ENCODE results near the gene SPARC. TPM values are rescaled to one million over a fixed set of nuclear protein-coding genes. Genes with fewer than 3 reads are reported as not detected.
A peak's percentile ranks its signal among the peaks of the same experiment; 100 is the strongest.

SPARC gene
- total RNA-seq, 2 donors from 2014 or later, result 1,654 to 1,851 TPM

DNA sequence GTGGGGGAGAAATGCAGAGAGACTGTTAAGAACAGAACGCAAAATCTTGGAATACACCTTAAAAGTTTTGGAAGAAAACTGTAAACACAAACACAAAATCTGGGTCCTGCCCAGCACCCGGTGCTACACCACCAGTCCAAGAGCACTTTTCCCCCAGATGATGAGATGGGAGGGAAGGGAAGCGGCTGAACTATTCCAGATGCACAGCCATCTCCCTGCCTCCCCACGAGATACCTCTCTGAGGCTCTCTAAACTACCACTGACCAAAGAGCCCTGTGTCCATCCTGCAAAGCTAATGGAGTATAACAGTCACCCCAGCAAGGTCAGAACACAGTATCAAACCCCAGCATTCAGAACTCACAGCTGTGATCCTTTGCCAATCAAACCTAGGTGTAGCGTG is 8.0 kb downstream of the SPARC start:
- H3K27me3 ChIP-seq (replicated peaks; ENCODE audit: insufficient read depth), result no peaks in the 10 kb centered on the region
- ATAC-seq (ENCODE audit: insufficient number of reproducible peaks, low FRiP score, low read depth) (no peak), DNase-seq (ENCODE audit: low spot score) (no peak)
- H3K27ac ChIP-seq, result peak overlapping the region; percentile 95 to 98
- peak overlapping the region; percentile 43 for H3K4me3 ChIP-seq
- peaks cover 84 to 99% of the 10 kb centered on the region in 2 donors for H3K4me1 ChIP-seq (ENCODE audit: control insufficient read depth in 1 of 2, low read depth in 2 of 2)
- peaks cover 28% of the 10 kb centered on the region for H3K36me3 ChIP-seq
- H3K9me3 ChIP-seq, result no peaks in the 10 kb centered on the region
- TF ChIP-seq, protein P1, sequence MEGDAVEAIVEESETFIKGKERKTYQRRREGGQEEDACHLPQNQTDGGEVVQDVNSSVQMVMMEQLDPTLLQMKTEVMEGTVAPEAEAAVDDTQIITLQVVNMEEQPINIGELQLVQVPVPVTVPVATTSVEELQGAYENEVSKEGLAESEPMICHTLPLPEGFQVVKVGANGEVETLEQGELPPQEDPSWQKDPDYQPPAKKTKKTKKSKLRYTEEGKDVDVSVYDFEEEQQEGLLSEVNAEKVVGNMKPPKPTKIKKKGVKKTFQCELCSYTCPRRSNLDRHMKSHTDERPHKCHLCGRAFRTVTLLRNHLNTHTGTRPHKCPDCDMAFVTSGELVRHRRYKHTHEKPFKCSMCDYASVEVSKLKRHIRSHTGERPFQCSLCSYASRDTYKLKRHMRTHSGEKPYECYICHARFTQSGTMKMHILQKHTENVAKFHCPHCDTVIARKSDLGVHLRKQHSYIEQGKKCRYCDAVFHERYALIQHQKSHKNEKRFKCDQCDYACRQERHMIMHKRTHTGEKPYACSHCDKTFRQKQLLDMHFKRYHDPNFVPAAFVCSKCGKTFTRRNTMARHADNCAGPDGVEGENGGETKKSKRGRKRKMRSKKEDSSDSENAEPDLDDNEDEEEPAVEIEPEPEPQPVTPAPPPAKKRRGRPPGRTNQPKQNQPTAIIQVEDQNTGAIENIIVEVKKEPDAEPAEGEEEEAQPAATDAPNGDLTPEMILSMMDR (IDR thresholded peaks at IDR 0.05), result no peak

DNA sequence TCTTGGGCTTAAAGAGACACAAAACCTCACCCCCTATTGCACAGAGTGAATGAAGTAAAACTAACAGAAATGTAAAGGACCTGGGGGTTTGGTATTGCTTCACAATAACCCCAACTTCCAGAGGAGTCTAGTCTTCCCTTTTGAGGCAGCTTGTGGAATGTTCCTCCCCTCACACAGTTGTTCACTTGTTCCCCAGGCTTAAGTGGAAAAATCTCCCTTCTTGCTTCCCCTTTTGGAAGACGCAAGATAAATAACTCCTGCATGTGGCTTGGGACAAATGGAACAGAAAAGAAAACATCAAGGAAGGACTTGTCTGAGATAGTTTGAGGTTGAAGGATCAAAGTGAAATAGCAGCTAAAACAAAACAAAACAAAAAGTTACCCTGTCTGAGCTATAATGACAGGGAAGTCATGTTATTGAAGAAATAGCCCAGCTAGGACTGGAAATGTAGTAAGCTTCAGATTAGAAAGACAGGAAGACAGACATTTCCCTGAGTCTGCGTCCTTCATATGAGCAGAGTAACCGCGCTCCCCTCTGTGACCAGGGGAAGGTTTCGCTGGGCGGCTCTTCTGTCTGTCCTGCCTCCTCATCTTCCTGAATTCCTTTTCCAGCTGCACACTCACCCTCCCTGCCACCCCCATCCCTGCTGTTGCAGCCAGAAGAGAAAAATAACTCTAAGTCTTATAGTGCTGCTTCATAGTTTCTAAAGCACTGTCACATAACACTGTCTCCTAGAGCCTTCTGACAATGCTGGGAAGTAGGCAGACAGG is 8.8 kb downstream of the SPARC start:
- DNase-seq (ENCODE audit: low spot score) (no peak), ATAC-seq (ENCODE audit: insufficient number of reproducible peaks, low FRiP score, low read depth) (no peak)
- peak overlapping the region; percentile 95 to 98 for H3K27ac ChIP-seq
- no peaks in the 10 kb centered on the region for H3K9me3 ChIP-seq
- peak overlapping the region; percentile 43 for H3K4me3 ChIP-seq
- H3K27me3 ChIP-seq (replicated peaks; ENCODE audit: insufficient read depth), result no peaks in the 10 kb centered on the region
- TF ChIP-seq, protein P1 (IDR thresholded peaks at IDR 0.05), result no peak
- peaks cover 36% of the 10 kb centered on the region for H3K36me3 ChIP-seq
- peaks cover 79 to 99% of the 10 kb centered on the region in 2 donors for H3K4me1 ChIP-seq (ENCODE audit: control insufficient read depth in 1 of 2, low read depth in 2 of 2)

DNA sequence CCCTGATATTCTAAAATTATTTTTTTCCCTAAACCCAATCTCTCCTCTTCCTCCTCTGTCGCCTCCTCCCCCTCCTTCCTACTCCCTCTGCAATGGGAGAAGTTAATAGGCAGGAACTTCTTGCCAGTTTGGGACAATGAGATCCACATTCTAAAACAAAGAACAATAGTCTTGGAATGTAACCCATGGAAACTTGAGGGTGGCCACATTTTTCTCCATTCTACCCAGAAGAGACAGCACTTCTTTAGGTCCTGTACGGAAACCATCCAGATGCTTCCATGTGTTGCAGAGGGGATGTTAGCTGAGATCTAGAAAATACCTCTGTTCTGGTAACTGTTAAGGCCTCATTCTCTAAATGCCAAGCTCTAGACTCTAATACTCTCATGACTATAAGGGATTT is 10.0 kb downstream of the SPARC start:
- no peaks in the 10 kb centered on the region for H3K27me3 ChIP-seq (replicated peaks; ENCODE audit: insufficient read depth)
- peaks cover 80 to 100% of the 10 kb centered on the region in 2 donors for H3K4me1 ChIP-seq (ENCODE audit: control insufficient read depth in 1 of 2, low read depth in 2 of 2)
- TF ChIP-seq, protein P1 (IDR thresholded peaks at IDR 0.05), result no peak
- H3K27ac ChIP-seq, result peak overlapping the region; percentile 95 to 98
- H3K36me3 ChIP-seq, result peaks cover 40% of the 10 kb centered on the region
- H3K9me3 ChIP-seq, result no peaks in the 10 kb centered on the region
- peak overlapping the region; percentile 8 for H3K4me3 ChIP-seq
- ATAC-seq (ENCODE audit: insufficient number of reproducible peaks, low FRiP score, low read depth) (no peak), DNase-seq (ENCODE audit: low spot score) (no peak)

DNA sequence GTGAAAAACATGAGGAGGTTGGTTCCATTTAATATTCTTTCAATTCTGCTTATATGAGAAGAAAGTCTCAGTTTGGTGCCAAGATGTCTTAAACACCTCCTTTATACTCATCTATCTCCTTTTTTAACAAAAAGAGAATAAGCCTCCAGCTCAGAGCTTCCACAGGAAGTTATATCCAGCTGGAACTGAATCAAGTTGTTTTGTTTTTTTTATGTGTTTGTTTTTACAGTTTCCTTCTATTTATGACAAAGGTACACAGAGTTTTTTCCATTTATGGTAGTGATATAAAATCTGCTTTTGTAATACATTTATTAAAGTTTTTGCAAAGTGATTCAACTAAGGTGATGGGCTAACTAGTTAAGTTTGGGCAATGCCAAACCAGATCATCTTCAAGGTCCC is 10.4 kb downstream of the SPARC start:
- no peaks in the 10 kb centered on the region for H3K27me3 ChIP-seq (replicated peaks; ENCODE audit: insufficient read depth)
- TF ChIP-seq, protein P1 (IDR thresholded peaks at IDR 0.05), result no peak
- H3K4me1 ChIP-seq (ENCODE audit: control insufficient read depth in 1 of 2, low read depth in 2 of 2), result peaks cover 80 to 100% of the 10 kb centered on the region in 2 donors
- peaks cover 40% of the 10 kb centered on the region for H3K36me3 ChIP-seq
- ATAC-seq (ENCODE audit: insufficient number of reproducible peaks, low FRiP score, low read depth) (no peak), DNase-seq (ENCODE audit: low spot score) (no peak)
- peak overlapping the region; percentile 9 for H3K4me3 ChIP-seq
- H3K27ac ChIP-seq, result peak overlapping the region; percentile 95 to 98
- no peaks in the 10 kb centered on the region for H3K9me3 ChIP-seq

DNA sequence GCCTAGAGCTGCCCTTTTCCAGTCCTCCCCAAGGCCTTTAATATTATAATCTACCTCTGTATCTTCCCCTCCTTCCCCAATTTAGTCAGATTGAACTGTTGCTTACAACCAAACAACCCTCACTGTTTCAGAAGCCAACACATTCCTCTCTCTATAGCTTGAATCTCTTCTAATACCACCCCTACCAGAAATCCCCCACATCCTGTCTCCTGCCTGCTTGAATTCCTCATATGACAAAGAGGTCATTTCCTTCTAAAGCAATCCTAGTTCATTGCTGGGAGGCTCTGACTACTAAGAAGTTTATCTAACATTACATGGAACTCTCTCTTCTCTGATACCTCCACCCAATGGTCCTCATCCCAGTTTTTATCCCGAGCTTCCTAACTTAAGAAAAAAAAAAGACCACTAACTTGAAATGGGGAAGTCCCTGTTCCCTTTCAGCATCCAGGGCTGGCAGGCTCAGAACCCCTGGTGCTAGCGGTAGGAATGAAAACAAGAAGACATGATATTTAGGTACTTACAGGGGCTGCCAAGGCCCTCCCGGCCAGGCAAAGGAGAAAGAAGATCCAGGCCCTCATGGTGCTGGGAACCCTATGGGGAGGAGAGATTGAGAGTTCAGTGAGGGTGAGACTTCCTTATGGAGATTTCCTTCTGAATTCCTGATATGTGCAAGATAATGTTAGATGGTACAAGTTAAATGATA is 11.0 kb downstream of the SPARC start:
- no peak for ATAC-seq (ENCODE audit: insufficient number of reproducible peaks, low FRiP score, low read depth)
- Histone ChIP-seq H3K36me3 (peaks cover 43% of the 10 kb centered on the region), H3K4me3 (peak overlapping the region; percentile 9), H3K9me3 (no peaks in the 10 kb centered on the region), H3K27ac (peak overlapping the region; percentile 95 to 98), H3K27me3 (replicated peaks; ENCODE audit: insufficient read depth) (no peaks in the 10 kb centered on the region), H3K4me1 (ENCODE audit: control insufficient read depth in 1 of 2, low read depth in 2 of 2) (peaks cover 80 to 100% of the 10 kb centered on the region in 2 donors)
- no peak for DNase-seq (ENCODE audit: low spot score)
- TF ChIP-seq, protein P1 (IDR thresholded peaks at IDR 0.05), result no peak

Data from thoracic aorta (tissue), 2 donors.